Keratinocyte (primary cell): ENCODE results near the gene CCR8.

Experiments used
- CTCF ChIP-seq, 3 experiments: IDR thresholded peaks in 1 of 3; conservative IDR thresholded peaks in 1 of 3; optimal IDR thresholded peaks in 1 of 3; 2 replicates in 2 of 3; 3 replicates in 1 of 3; pipeline versions ENCODE3 to v1.5.1; 2011; ENCODE audit warnings: low read length in 3 of 3, mild to moderate bottlenecking in 3 of 3, moderate library complexity in 2 of 3, control low read depth in 1 of 3, inconsistent platforms in 1 of 3; ENCODE audit not compliant: insufficient read depth in 2 of 3; ENCODE audit errors: extremely low read depth in 1 of 3
- EZH2 ChIP-seq: IDR thresholded peaks from one replicate; pipeline ENCODE4 v1.6.1; 2012; ENCODE audit warnings: inconsistent platforms, mild to moderate bottlenecking, low read length, moderate library complexity

- no peak for TF ChIP-seq CTCF (optimal IDR thresholded peaks at IDR 0.05 in 1 of 3, IDR thresholded peaks at IDR 0.05 in 1 of 3, conservative IDR thresholded peaks at IDR 0.05 in 1 of 3; ENCODE audit: extremely low read depth in 1 of 3, insufficient read depth in 2 of 3, low read length in 3 of 3)
- no peak for TF ChIP-seq EZH2
Observed at GRCh38 chr3:39285332-39285731, 44.2 kb upstream of the CCR8 start.
